ENCODE results near the gene FHIP1A. TPM values are rescaled to one million over a fixed set of nuclear protein-coding genes. Genes with fewer than 3 reads are reported as not detected.

The FHIP1A gene
- total RNA-seq, 1 donor from 2014 or later: 3.3 TPM

Other genes with a start within 250 kb of the FHIP1A start
- gene PRSS48, start 132.0 kb upstream of the FHIP1A start, total RNA-seq: not detected
- 5.5 TPM for gene SH3D19, start 83.6 kb upstream of the FHIP1A start, total RNA-seq